Measurements from ENCODE around the gene STX5. TPM values are rescaled to one million over a fixed set of nuclear protein-coding genes. Genes with fewer than 3 reads are reported as not detected.

Gene STX5
- total RNA-seq (2014; rRNA removed; shearing (Covaris generic)) = 21.7 and 30.6 TPM in 2 replicates
- total RNA-seq (2022) = 41.0 and 47.5 TPM in 2 replicates
- Bru-seq, nascent RNA = percentile 68 among the genes with signal in this experiment
- percentile 77 among the genes with signal in this experiment for BruChase-seq, experiment 1, labeled RNA remaining after a 6-hour chase
- percentile 75 among the genes with signal in this experiment for BruChase-seq, experiment 2, labeled RNA remaining after a 2-hour chase
- long read RNA-seq, transcript STX5-201 (11 exons, 1,794 nt) = major isoform, 38 of 62 reads
- long read RNA-seq, partial matches to known transcripts = 11 of 62 reads
- long read RNA-seq, other reads (novel, unspliced or antisense) = 9 of 62 reads

GRCh38 chr11:62831520-62832335, at the start of gene STX5:
STX5 (minus strand) TSS chr11:62832051; CDS start chr11:62831243, 808 bp downstream.
- TF ChIP-seq EZH2phosphoT487 (IDR thresholded peaks at IDR 0.05; ENCODE audit: borderline replicate concordance, low read depth, low read length) (no peak), CTCF (conservative IDR thresholded peaks at IDR 0.05; ENCODE audit: low read length) (no peak)

GRCh38 chr11:62880803-62881578, 49.1 kb upstream of the STX5 start, which contains the start of gene SLC3A2:
SLC3A2 (plus strand) TSS chr11:62880896; CDS start chr11:62881024, 128 bp downstream.
- DNase-seq (ENCODE audit: low spot score) = peak; percentile 89
- TSS peak; percentile 85 for BruUV-seq (replicated peaks)
- POLR2A ChIA-PET = interaction anchor here (0.8 to 4.8 kb wide), 6 partner anchors 11 to 154 kb away, joined by 3 to 42 read pairs (median 4); partner anchors contain the start of genes HNRNPUL2 and ZBTB3
- peaks cover 94% of the 10 kb centered on the region for H3K36me3 ChIP-seq (ENCODE audit: insufficient read depth, low read length)
- no peak within 1 kb of the TSS; the same call in 1 of the 2 replicates for H2AFZ ChIP-seq (ENCODE audit: low read length)
- TF ChIP-seq EZH2phosphoT487 (IDR thresholded peaks at IDR 0.05; ENCODE audit: borderline replicate concordance, low read depth, low read length) = no peak
- peak; percentile 78 for TF ChIP-seq CTCF (conservative IDR thresholded peaks at IDR 0.05; ENCODE audit: low read length)
- H3K9me2 ChIP-seq (ENCODE audit: insufficient read depth, low read length) = no peaks in the 10 kb centered on the region
- H3K4me2 ChIP-seq (ENCODE audit: low read length) = peak within 1 kb of the TSS; percentile 95
- CTCF ChIA-PET (ENCODE audit: unreplicated experiment) = no interaction called here
- H3K4me3 ChIP-seq (ENCODE audit: low read depth, low read length, poor library complexity, severe bottlenecking) = peak within 1 kb of the TSS; percentile 73
- no peaks in the 10 kb centered on the region for H3K9me3 ChIP-seq (ENCODE audit: low read length)
- peaks cover 67% of the 10 kb centered on the region for H3K79me2 ChIP-seq (ENCODE audit: insufficient read depth, low read depth, low read length)
- intact Hi-C loops (cut with micrococcal nuclease; ENCODE audit: unreplicated experiment) = loop anchor here (1.0 to 5.0 kb wide), 3 partner anchors 40 to 309 kb away; partner anchors contain the start of gene EEF1G
- H4K20me1 ChIP-seq (ENCODE audit: insufficient read depth, low read length) = peaks cover 11% of the 10 kb centered on the region; the same call in 1 of the 2 replicates
- peaks cover 28% of the 10 kb centered on the region for H3K4me1 ChIP-seq (ENCODE audit: insufficient read depth, low read length, poor library complexity, severe bottlenecking)
- H3K27ac ChIP-seq (ENCODE audit: low read depth, low read length, poor library complexity, severe bottlenecking) = peak within 1 kb of the TSS; percentile 74

More at GRCh38 chr11:62831520-62832335, at the start of gene STX5:
- ChIA-PET CTCF (ENCODE audit: unreplicated experiment) (interaction anchor here (0.6 kb wide), 1 partner anchor 12 kb away, joined by 8 read pairs; no protein-coding TSS in a partner anchor), POLR2A (interaction anchor here (0.6 to 1.5 kb wide), 6 partner anchors 10 to 230 kb away, joined by 3 to 6 read pairs (median 4); partner anchors contain the start of gene MTA2)
- intact Hi-C loops (cut with micrococcal nuclease; ENCODE audit: unreplicated experiment) = loop anchor here (2.0 to 10.0 kb wide), 3 partner anchors 45 to 237 kb away; partner anchors contain the start of genes POLR2G, TMEM179B and TUT1
- Histone ChIP-seq H3K27ac (ENCODE audit: low read depth, low read length, poor library complexity, severe bottlenecking) (peak within 1 kb of the TSS; percentile 71), H2AFZ (ENCODE audit: low read length) (peak within 1 kb of the TSS; percentile 62; the same call in 1 of the 2 replicates), H3K36me3 (ENCODE audit: insufficient read depth, low read length) (peaks cover 53% of the 10 kb centered on the region), H3K4me2 (ENCODE audit: low read length) (peak within 1 kb of the TSS; percentile 98), H3K79me2 (ENCODE audit: insufficient read depth, low read depth, low read length) (peaks cover 30% of the 10 kb centered on the region), H4K20me1 (ENCODE audit: insufficient read depth, low read length) (no peaks in the 10 kb centered on the region; the same call in 1 of the 2 replicates), H3K9me2 (ENCODE audit: insufficient read depth, low read length) (no peaks in the 10 kb centered on the region), H3K4me3 (ENCODE audit: low read depth, low read length, poor library complexity, severe bottlenecking) (peak within 1 kb of the TSS; percentile 97), H3K9me3 (ENCODE audit: low read length) (no peaks in the 10 kb centered on the region), H3K4me1 (ENCODE audit: insufficient read depth, low read length, poor library complexity, severe bottlenecking) (peaks cover 16% of the 10 kb centered on the region)
- peak; percentile 99 for DNase-seq (ENCODE audit: low spot score)
- BruUV-seq (replicated peaks) = no TSS peak

Measured in OCI-LY7 (cell line).